ENCODE measurements around the gene DPT.

The DPT gene

DNA sequence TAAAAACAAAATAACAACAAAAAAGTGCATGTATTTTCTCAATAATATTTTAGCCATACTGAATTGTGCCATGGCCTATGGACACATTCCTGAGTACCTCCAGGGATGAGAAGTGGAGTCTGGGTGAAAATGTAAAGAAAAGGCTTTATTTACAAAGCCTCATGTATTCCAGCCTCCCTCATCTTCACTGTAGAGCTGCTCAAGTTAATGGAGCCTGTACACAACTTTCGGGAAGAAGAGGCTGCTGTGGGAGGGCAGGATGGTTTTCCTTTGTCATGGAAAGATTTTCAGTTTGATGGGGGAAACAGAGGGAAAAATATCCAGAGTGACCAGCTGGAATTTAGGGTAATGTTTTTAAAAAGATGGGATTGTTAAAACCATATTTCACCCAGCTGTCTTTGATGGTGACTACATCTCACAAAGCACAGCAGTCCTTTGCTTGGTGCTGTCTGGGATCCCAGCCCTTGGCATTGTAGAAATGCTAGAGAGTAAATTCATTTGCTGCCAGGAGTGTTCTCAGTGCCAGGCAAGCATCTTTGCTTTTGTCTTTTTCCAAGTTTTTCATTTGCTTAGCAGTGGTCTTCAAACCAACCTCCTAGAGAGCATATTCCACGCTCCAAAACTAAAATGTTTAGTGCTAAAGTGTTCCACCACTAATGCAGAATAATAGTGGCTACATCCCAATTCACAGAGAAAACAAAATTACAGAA is 54.9 kb downstream of the DPT start:
- H3K4me3 ChIP-seq (replicated peaks; ENCODE audit: low read depth, low read length), result no peak overlapping the region
- TF ChIP-seq, protein P1, sequence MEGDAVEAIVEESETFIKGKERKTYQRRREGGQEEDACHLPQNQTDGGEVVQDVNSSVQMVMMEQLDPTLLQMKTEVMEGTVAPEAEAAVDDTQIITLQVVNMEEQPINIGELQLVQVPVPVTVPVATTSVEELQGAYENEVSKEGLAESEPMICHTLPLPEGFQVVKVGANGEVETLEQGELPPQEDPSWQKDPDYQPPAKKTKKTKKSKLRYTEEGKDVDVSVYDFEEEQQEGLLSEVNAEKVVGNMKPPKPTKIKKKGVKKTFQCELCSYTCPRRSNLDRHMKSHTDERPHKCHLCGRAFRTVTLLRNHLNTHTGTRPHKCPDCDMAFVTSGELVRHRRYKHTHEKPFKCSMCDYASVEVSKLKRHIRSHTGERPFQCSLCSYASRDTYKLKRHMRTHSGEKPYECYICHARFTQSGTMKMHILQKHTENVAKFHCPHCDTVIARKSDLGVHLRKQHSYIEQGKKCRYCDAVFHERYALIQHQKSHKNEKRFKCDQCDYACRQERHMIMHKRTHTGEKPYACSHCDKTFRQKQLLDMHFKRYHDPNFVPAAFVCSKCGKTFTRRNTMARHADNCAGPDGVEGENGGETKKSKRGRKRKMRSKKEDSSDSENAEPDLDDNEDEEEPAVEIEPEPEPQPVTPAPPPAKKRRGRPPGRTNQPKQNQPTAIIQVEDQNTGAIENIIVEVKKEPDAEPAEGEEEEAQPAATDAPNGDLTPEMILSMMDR (IDR thresholded peaks at IDR 0.05; ENCODE audit: low read length, missing control alignments), result no peak

DNA sequence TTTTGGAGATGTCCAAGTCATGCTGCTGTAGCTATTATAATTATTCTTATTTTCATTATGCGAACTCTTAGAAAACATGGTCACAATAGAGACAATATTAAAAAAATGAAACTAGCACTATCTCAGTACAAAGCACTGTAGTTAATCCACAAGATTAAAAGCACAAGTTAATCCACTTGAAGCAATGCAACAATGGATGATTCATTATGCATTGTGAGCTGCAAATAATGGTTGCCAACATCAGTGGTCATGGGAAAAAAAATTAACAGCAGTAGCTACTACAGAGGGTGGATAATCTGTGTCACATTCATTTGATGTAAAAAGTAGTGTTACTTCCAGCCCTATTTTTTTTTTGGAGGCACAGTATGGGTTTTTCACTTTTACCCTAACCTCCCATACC is 56.7 kb downstream of the DPT start:
- H3K4me3 ChIP-seq (replicated peaks; ENCODE audit: low read depth, low read length), result no peak overlapping the region
- TF ChIP-seq, protein P1 (IDR thresholded peaks at IDR 0.05; ENCODE audit: low read length, missing control alignments), result no peak
- DNase-seq (ENCODE audit: low read depth), result no peak

More for the DNA sequence above, 54.9 kb downstream of the DPT start:
- no peak for DNase-seq (ENCODE audit: low read depth)

DNA sequence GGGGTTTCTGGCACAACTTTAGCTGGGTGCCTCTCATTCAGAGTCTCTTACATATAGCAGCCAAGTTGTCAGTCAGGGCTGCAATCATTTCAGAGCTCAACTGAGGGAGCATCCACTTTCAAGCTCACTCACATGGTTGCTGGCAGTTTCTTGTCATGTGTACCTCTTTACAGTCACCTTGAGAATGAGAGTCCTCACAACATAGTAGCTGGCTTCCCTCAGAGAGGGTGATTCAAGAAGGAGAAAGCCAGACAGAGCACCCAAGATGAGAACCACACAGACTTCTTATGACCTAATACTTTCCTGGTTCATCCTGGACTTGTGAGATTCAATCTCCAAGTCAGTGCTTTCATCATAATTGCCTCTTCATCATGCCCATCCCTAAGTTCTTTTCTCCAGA is 57.2 kb downstream of the DPT start:
- no peak for DNase-seq (ENCODE audit: low read depth)
- no peak overlapping the region for H3K4me3 ChIP-seq (replicated peaks; ENCODE audit: low read depth, low read length)
- TF ChIP-seq, protein P1 (IDR thresholded peaks at IDR 0.05; ENCODE audit: low read length, missing control alignments), result no peak

DNA sequence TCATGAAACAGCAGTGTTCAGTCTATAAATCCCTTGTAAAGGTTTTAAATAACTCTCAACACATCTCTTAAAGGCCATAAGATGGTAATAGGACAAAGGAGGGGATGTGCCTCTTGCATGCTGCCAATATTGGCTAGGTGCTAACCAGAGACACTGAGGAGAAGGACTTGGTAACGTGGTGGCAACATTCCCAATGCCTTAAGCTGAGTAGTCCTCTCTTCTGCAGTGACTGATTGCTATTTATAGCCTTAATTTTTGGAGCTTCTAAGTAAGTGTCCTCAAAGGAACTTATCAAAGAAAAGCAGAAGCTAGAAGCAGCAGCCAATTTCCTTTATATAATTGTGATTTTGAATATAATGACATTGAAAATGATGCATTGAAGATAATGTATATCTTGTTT is 63.0 kb downstream of the DPT start:
- TF ChIP-seq, protein P1 (IDR thresholded peaks at IDR 0.05; ENCODE audit: low read length, missing control alignments), result no peak
- no peak for DNase-seq (ENCODE audit: low read depth)

DNA sequence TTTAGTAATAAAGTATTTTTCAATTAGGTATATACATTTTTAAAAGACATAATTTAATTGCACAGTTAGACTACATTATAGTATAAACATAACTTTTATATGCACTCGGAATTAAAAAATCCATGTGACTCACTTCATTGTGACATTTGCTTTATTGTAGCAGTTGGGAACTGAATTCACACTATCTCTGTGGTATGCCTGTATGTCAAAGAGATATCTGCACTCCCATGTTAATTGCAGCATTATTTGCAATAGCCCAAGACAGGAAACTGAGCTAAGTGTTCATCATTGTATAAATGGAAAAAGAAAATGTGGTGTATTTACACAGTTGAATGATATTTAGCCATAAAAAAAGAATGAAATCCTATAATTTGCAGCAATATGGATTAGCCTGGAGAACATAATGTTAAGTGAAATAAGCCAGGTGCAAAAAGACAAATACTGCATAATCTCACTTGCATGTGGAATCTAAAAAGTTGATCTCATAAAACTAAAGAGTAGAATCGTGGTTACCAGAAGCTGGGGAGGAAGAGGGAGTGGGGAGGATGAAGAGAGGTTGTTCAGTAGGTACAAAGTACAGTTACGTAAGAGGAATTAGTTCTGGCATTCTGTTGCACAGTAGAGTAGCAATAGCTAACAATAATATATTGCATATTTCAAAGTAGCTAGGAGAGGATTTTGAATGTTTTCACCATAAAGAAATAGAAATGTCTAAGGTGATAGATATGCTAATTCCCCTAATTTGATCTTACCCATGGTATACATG is 64.8 kb downstream of the DPT start:
- no peak for DNase-seq (ENCODE audit: low read depth)
- TF ChIP-seq, protein P1 (IDR thresholded peaks at IDR 0.05; ENCODE audit: low read length, missing control alignments), result no peak
- no peak overlapping the region for H3K4me3 ChIP-seq (replicated peaks; ENCODE audit: low read depth, low read length)

More for the DNA sequence above, 63.0 kb downstream of the DPT start:
- no peak overlapping the region for H3K4me3 ChIP-seq (replicated peaks; ENCODE audit: low read depth, low read length)

DNA sequence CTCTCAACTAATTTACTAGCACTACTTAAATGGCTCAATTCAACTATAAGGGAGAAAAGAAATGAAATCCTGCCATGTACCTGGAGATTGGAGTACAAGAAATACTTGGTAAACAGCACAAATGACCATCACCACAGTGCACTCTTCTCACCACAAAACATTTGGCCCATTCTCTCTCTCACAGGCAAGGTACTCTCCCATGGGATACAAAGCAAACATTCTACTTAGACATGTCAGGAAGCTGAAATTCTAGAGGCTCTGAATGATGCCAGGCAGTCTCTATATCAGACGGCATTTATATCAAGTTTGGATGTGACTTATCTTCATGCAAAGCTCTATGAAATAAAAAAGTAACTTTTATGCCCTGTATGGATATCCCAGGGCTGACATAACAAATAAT is 72.5 kb downstream of the DPT start:
- no peak overlapping the region for H3K4me3 ChIP-seq (replicated peaks; ENCODE audit: low read depth, low read length)
- no peak for DNase-seq (ENCODE audit: low read depth)
- TF ChIP-seq, protein P1 (IDR thresholded peaks at IDR 0.05; ENCODE audit: low read length, missing control alignments), result no peak
